DOHH2 (cell line): Measurements from ENCODE around the gene SRGAP1.

ENCODE experiments used
- H3F3A ChIP-seq: fragments of 200-600 bp; sonication (generic), shearing (Covaris generic); 2 replicates; pipeline ENCODE4 v1.6.0; 2016; ENCODE audit warnings: antibody characterized with exemption, mild to moderate bottlenecking; ENCODE audit not compliant: control insufficient read depth, insufficient read depth
- H3K27ac ChIP-seq: fragments of 200-600 bp; sonication (generic); 2 replicates; pipeline ENCODE4 v1.5.1; 2014; ENCODE audit warnings: low read depth, mild to moderate bottlenecking, low read length, moderate library complexity
- H3K27me3 ChIP-seq: fragments of 200-600 bp; sonication (generic); 2 replicates; pipeline ENCODE4 v1.6.1; 2014; ENCODE audit warnings: mild to moderate bottlenecking, low read length, mixed read lengths; ENCODE audit not compliant: control insufficient read depth
- H3K36me3 ChIP-seq: fragments of 200-600 bp; sonication (generic); 2 replicates; pipeline ENCODE4 v1.6.1; 2014; ENCODE audit warnings: mild to moderate bottlenecking, low read length, moderate library complexity, mixed read lengths; ENCODE audit not compliant: control insufficient read depth
- H3K4me1 ChIP-seq: fragments of 200-600 bp; sonication (generic); 2 replicates; pipeline ENCODE4 v1.6.1; 2014; ENCODE audit warnings: mild to moderate bottlenecking, low read length, mixed read lengths; ENCODE audit not compliant: control insufficient read depth
- H3K4me2 ChIP-seq: fragments of 200-600 bp; sonication (generic); 2 replicates; pipeline ENCODE4 v1.6.0; 2014; ENCODE audit warnings: mild to moderate bottlenecking, low read length, moderate library complexity
- H3K4me3 ChIP-seq: fragments of 200-600 bp; sonication (generic); 2 replicates; pipeline ENCODE4 v1.5.1; 2014; ENCODE audit warnings: mild to moderate bottlenecking, low read length, mixed read lengths
- H3K79me2 ChIP-seq: fragments of 200-600 bp; sonication (generic); 2 replicates; pipeline ENCODE4 v1.6.1; 2014; ENCODE audit warnings: mild to moderate bottlenecking, low read length, mixed read lengths; ENCODE audit not compliant: control insufficient read depth
- H3K9me2 ChIP-seq: fragments of 200-600 bp; sonication (generic); replicated peaks from 2 replicates; pipeline ENCODE4 v1.6.1; 2014; ENCODE audit warnings: mild to moderate bottlenecking, low read length, mixed read lengths; ENCODE audit not compliant: control insufficient read depth
- H3K9me3 ChIP-seq: fragments of 200-600 bp; sonication (generic); 2 replicates; pipeline ENCODE4 v1.6.1; 2014; ENCODE audit warnings: antibody characterized with exemption, low read length, mixed read lengths; ENCODE audit not compliant: control insufficient read depth, insufficient read depth
- H4K20me1 ChIP-seq: fragments of 200-600 bp; sonication (generic); 2 replicates; pipeline ENCODE4 v1.6.0; 2014; ENCODE audit warnings: low read depth, mild to moderate bottlenecking, antibody characterized with exemption, low read length, moderate library complexity; ENCODE audit not compliant: control insufficient read depth, insufficient read depth
- EZH2phosphoT487 ChIP-seq: fragments of 200-600 bp; sonication (generic); IDR thresholded peaks from 2 replicates; pipeline ENCODE4 v1.6.1; 2017; ENCODE audit warnings: borderline replicate concordance, mild to moderate bottlenecking, antibody characterized with exemption, low read length, moderate library complexity, mixed read lengths
- TF ChIP-seq, protein P1 (sequence below): fragments of 200-600 bp; sonication (generic); IDR thresholded peaks from one replicate; pipeline ENCODE4 v1.5.1; 2014; ENCODE audit warnings: antibody characterized with exemption, mild to moderate bottlenecking, low read depth, low read length; ENCODE audit not compliant: poor library complexity, severe bottlenecking

SRGAP1 gene

DNA sequence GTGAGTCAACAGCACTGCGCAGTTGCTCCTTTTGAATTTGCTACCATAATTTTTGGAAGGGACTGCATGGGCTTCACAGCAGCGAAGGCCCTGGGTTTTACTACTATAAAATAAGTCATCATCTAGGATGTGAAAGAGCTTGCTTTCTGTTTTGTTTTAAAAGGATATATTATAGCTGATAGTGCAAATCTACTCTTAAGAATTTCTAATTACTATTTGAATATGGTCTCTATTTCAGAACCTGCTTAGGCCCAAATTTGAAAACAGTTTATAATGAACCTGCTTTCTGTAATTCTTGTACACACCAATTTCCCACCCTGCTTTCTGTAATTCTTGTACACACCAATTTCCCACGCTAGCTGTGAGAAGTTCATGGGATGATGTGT lies 73.0 kb downstream of the SRGAP1 start:
- Histone ChIP-seq H3K27ac (peak overlapping the region; percentile 29), H3F3A (no peaks in the 10 kb centered on the region), H3K4me2 (peak overlapping the region; percentile 59), H3K36me3 (no peaks in the 10 kb centered on the region), H3K4me3 (peak overlapping the region; percentile 46), H3K9me3 (no peaks in the 10 kb centered on the region), H3K4me1 (peaks cover 35% of the 10 kb centered on the region), H3K27me3 (no peaks in the 10 kb centered on the region), H3K9me2 (no peaks in the 10 kb centered on the region), H4K20me1 (no peaks in the 10 kb centered on the region), H3K79me2 (no peaks in the 10 kb centered on the region)
- no peak for TF ChIP-seq EZH2phosphoT487
- TF ChIP-seq, protein P1, sequence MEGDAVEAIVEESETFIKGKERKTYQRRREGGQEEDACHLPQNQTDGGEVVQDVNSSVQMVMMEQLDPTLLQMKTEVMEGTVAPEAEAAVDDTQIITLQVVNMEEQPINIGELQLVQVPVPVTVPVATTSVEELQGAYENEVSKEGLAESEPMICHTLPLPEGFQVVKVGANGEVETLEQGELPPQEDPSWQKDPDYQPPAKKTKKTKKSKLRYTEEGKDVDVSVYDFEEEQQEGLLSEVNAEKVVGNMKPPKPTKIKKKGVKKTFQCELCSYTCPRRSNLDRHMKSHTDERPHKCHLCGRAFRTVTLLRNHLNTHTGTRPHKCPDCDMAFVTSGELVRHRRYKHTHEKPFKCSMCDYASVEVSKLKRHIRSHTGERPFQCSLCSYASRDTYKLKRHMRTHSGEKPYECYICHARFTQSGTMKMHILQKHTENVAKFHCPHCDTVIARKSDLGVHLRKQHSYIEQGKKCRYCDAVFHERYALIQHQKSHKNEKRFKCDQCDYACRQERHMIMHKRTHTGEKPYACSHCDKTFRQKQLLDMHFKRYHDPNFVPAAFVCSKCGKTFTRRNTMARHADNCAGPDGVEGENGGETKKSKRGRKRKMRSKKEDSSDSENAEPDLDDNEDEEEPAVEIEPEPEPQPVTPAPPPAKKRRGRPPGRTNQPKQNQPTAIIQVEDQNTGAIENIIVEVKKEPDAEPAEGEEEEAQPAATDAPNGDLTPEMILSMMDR = no peak

DNA sequence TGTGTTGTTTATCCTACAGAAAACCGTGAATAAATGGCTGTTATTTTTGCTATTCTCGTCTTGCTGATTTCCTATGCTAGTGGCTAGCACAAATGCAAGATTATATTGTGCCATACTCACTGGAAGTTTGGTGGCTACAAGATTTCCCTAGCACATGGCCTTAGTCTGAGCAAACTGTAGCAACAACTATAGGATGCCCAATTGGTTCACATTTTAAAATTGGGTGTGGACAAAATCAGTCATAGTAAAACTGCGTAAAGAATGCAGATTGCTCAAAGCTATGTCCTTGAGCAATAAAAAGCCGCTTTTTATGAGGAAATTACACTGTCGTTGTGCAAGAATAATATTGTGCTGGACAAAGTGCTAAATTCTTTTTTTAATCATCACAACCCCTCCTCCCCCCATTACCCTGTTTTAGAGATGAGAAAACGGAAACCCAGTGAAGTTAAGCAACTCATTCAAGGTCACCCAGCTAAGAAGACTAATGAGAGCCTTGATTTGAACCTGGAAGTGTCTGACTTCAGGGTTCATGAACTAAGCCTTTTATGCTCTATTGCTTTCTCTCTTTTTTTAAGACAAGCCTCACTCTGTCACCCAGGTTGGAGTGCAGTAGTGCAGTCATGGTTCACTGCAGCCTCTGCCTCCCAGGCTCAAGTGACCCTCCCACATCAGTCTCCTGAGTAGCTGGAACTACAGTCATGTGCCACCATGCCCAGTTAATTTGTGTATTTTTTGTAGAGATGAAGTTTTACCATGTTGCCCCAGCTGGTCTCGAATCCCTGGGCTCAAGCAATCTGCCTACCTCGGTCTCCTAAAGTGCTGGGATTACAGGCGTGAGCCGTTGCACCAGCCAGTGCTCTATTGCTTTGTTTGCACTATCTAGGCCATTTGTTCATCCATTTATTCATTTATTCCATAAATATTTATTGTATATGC lies 73.6 kb downstream of the SRGAP1 start:
- Histone ChIP-seq H4K20me1 (no peaks in the 10 kb centered on the region), H3K27ac (peak overlapping the region; percentile 29), H3K36me3 (no peaks in the 10 kb centered on the region), H3K9me2 (no peaks in the 10 kb centered on the region), H3K9me3 (no peaks in the 10 kb centered on the region), H3K27me3 (no peaks in the 10 kb centered on the region), H3K4me3 (peak overlapping the region; percentile 46), H3K4me2 (peak overlapping the region; percentile 59), H3K4me1 (peaks cover 30% of the 10 kb centered on the region), H3K79me2 (no peaks in the 10 kb centered on the region), H3F3A (no peaks in the 10 kb centered on the region)
- no peak for TF ChIP-seq EZH2phosphoT487
- TF ChIP-seq, protein P1 = no peak

DNA sequence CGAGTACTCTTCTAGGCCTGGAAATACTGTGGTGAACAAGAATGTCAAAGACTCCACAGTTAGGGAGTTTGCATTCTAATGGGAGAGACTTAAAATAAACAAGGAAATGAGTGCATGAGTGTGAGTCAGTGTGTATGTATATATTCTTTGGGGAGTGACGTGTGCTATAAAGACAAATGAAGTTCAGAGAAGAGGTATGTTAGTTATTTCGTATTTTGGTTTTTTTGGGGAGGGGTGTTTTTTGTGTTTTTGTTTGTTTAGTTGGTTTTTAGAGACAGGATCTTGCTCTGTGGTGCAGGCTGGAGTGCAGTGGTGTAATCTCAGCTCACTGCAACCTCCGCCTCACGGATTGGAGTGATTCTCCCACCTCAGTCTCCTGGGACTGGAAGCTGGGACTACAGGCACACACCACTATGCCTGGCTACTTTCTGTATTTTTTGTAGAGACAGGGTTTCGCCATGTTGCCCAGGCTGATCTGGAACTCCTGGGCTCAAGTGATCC lies 74.3 kb downstream of the SRGAP1 start:
- Histone ChIP-seq H3K4me2 (peak overlapping the region; percentile 59), H3K27ac (no peak overlapping the region)

More for the DNA sequence above, 74.3 kb downstream of the SRGAP1 start:
- no peaks in the 10 kb centered on the region for H3K9me2 ChIP-seq
- no peaks in the 10 kb centered on the region for H3F3A ChIP-seq
- no peaks in the 10 kb centered on the region for H4K20me1 ChIP-seq
- no peaks in the 10 kb centered on the region for H3K36me3 ChIP-seq
- peak overlapping the region; percentile 46 for H3K4me3 ChIP-seq
- H3K4me1 ChIP-seq = peaks cover 30% of the 10 kb centered on the region
- no peaks in the 10 kb centered on the region for H3K79me2 ChIP-seq
- H3K27me3 ChIP-seq = no peaks in the 10 kb centered on the region
- no peaks in the 10 kb centered on the region for H3K9me3 ChIP-seq
- TF ChIP-seq, protein P1 = no peak
- no peak for TF ChIP-seq EZH2phosphoT487
